Measurements from ENCODE around the gene PHLDB2. TPM values are rescaled to one million over a fixed set of nuclear protein-coding genes. Genes with fewer than 3 reads are reported as not detected.
A peak's percentile ranks its signal among the peaks of the same experiment; 100 is the strongest.
"Not testable (repeated sequence)": the region's sequence is repeated elsewhere in the genome, so short reads cannot be mapped to it uniquely, and the experiment has no call there.

The PHLDB2 gene
- 22.2 TPM for total RNA-seq

DNA sequence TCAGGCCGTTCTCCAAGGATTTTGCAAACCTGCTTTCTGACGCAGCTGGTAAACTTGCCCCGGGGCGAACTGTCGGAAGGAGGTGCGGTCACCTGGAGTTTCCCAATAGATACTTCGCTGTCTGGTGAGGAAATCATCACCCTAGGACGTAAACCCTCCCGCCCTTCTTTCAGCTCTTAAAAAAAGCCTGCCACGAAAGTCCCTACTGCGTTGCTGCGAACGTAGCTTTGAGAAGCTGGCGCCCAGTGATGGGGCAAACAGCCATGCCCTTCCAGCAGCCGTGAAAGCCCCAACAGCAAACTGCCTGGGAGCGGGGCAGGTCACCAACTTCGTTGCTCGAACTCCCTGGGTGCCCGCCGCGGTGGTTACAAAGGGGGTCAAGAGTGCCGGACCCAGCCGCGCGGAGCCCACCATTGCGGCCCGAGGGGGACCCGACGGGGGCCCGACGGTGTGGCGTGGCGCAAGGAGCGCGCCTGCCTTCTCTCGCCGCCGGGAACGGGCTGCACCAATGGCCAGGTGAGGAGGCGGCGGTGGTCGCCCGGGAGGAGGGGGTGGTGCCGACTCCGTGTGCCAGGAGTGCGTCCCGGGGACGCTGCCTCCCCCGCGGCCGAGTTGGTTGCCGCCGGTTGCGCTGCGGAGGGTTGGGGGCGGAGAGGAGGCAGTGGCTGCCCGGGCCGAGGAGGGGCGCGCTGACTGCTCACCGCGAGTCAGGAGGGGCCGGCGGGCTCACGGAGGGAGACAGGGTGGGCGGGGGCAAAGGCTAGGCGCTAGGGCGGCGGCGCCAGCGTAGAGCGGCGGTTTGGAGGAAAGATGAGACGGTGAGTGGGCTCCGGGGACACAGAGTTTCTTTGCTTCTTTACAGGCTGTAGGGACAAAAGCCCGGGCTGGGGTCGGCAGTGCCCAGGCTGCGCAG, at the start of gene PHLDB2:
Gene PHLDB2 (plus strand): TSS at position 205 of the 913 bp plus-strand sequence. CDS start 24,813 bp downstream, outside the sequence.
- ATAC-seq, result peak; percentile 78

DNA sequence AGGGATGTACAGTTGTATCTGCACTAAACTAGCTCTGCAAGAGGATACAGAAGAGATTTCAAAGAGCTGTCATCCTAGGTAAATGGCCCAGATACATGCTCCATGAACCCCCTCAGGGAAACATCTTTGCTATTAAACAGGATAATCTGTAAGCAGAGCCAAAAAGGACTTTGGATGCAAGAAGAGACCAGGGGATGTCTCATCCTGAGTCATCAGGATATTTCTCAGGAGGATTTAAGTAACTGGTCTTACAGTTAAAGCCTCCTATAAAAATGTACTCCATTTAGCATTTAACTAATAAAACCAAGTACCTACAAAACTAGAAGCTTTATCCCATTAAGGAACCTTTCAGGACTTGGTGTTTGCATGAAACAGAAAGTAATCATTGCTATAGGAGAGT, 48.2 kb upstream of the PHLDB2 start:
- peak; percentile 78 for ATAC-seq

DNA sequence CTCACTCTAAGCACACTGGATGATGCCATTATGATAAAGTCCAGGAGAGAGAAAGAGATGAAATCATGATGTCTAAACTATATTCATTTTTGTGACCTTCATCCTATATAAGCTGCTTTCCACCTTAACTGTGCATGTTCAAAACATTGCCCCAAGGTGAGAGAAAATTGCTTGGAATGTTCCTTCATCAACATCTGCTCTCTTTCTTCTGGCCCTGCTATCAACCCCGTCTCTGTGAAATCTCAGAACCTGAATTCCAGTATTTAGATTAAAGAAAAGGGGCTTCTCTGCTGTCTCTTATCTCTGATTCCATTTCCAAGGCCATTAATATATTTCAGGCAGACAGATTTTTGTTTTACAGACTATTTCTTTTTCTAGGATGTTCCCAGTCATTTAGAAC, 47.3 kb upstream of the PHLDB2 start:
- no peak for ATAC-seq

DNA sequence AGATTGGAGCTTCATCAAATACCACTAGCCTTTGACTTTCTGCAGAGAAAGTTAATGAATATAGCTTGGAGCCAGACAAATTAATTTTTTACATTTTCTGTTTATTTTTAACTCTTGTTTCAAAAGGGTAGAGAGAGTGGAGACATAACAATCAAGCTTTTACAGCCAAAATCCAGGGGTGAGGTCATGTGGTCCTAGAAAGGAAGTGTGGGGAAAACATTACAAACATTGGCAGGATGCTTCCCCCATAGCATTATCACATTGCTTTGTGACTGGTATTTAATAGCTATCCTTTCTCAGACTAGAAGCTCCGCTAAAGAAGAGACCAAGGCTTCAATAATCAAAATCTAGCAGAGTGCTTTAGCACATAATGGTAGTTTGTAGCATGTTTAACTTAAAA, 46.4 kb upstream of the PHLDB2 start:
- no peak for ATAC-seq

DNA sequence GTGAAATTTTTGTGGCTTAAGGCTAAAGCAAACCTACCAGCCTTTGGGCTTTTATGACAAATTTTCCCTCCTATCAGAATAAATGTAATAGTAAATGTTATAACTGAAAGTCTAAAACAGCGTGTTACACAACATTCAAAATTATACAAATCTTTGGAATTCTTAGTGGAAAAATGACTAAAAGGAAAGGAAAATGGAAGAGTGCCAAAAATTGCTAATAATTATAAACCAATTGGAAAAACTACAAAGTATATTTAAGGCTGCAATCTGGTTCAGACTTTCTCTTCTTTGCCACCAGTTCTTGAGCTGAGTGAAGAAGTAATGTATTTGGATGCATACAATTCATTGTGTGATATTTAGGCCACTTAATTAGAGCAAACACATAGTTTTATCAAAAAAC, 45.6 kb upstream of the PHLDB2 start:
- ATAC-seq, result no peak

DNA sequence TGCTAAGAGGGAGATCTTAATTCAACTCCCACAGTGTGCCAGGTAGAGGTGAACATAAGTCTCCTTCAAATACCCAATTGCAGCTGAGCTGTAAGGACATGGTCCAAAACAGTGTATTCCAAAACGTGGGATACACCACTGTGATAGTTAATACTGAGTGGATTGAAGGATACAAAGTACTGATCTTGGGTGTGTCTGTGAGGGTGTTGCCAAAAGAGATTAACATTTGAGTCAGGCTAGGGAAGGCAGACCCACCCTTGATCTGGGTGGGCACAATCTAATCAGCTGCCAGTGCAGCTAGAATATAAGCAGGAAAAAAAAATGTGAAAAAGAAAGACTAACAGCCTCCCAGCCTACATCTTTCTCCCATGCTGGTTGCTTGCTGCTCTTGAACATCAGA, 45.1 kb upstream of the PHLDB2 start:
- no peak for ATAC-seq

DNA sequence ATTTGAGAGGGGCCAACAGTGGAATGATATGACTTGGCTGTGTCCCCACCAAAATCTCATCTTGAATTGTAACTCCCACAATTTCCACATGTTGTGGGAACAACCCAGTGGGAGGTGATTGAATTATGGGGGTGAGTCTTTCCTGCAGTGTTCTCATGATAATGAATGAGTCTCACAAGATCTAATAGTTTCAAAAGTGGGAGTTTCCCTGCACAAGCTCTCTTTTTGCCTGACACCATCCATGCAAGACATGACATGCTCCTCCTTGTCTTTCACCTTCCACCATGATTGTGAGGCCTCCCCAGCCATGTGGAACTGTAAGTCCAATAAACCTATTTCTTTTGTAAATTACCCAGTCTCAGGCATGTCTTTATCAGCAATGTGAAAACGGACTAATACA, 42.3 kb upstream of the PHLDB2 start:
- not testable (repeated sequence) for ATAC-seq

DNA sequence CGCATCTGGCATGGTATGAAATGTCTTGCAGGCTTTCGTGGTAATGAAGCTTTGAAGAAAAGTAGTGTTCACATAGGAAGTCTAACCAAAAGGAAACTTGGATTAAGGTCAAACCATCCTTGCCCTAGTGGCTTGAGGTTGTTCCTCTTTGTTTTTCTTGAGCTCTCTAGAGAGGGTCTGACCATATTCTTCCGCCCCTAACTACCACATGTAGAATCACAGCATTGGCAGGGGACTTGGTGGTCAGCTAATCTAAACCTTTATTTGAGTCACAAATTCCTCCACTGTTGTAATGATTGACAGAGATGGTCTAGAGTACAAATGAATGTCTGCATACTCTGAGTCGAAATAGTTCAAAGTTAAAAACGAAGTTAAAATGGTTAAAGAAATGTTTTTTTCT, 39.1 kb upstream of the PHLDB2 start:
- ATAC-seq, result no peak

DNA sequence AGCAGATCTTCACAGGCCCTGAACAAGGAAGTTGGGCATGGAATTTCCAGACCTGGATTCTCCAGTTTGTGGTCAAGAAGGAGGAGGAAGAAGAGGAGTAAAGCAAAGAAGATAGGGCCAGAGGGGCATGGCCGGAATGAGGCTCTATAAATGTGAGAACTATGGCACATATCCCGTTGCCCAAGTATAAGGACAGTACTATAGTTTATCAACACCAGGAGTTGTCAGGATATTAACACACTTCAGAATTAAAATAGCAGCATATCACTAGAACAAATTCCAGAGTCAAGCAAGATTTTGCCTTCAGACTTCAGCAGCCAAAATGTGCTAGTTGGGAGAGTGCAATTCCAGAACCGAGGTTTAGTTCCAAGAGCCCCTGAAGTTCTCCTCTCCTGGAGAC, 38.4 kb upstream of the PHLDB2 start:
- no peak for ATAC-seq

DNA sequence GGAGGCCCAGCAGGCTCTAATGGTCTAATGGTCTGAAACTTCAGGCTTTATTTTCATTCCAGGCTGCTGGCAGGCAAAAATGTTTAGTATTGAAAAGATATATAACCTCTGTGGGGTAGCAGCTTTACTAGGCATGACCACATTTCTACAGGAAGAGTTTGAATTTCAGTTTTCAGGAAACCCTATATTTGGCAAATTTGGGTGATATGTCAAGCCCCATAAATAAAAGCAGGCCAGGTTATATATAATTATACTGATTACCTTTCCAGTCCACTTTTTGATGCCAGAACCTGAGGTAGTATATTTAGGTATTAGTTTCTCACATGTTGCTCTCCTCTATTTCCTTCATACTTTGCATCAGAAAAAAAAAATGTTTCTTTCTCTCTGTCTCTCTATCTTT, 37.2 kb upstream of the PHLDB2 start:
- no peak for ATAC-seq

DNA sequence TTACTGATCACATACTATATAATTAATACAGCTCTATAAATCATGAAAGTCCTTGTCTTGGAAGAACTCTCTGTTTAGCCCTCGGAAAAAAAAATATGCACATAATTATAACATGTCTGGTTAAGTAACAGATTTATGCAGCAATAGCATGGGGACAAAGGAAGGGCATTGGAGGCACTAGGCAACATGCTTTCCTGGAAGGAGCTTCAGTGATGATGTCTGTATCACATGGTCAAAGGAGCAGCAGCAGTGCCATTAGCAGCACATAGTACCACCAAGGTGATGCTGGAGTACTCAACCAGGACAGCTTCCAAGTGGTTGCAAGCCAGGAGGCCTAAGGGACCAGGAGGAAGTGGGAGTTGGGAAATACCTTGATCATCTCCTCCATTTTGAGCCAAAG, 36.3 kb upstream of the PHLDB2 start:
- no peak for ATAC-seq

DNA sequence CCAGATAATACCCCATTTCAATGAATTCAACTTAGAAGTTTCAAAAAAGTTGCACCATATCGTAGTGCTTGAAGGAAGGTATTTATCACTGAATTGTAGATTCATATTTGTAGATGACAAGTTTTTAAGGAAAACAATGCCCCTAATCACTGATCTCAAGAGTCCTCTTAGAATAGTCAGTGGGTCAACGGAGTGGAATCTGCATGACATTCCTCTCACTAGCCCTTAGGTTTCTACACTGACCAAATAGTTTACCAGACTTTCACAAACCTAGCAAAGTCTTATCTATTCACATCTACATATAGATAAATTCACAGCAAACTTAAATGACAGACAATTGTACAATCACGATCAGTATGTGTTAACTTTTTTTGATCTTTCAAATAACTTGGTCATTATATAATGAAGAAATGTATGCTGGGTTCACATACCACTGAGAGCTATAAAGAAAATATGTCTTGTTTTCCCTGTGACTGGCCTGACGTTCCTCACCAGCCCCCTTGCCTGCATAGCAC, 35.7 kb upstream of the PHLDB2 start:
- ATAC-seq, result no peak

DNA sequence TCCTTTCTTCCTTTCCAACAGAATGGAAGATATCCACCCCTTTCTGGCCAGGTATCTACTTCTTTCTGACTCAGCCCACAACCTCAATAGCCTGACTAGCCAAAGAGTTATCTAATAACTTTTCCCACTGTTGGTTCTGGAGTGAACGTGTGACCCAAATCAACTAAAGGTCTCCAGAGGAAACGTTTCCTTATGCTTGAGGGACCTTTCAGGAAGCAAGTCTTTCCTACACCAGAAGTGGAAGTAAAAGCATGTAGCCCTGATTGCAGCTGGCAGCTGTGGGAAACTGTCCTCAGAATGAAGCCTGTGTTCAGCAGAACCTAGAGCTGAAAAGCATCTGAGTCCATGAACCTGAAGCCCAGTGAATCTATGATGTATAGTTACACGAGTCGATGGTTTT, 34.7 kb upstream of the PHLDB2 start:
- ATAC-seq, result no peak

DNA sequence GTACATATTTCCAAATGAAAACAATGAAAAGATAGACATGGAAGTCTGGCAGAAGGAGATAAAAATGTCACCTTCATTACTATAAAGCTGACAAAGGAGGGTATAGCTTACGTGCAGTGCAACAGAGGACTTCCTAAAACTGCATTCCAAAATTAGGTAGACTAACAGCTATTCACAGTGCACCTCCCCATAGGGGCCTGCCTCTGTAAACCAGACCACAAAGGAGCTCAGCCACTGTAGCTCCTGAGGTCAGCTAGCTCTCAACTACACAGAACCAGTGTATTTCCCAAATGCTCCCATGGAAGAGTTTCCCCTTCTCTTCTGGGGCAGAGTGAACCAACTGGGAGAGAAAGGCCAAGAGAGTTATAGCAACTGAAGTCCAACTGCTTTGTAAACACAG, 31.2 kb upstream of the PHLDB2 start:
- ATAC-seq, result no peak

DNA sequence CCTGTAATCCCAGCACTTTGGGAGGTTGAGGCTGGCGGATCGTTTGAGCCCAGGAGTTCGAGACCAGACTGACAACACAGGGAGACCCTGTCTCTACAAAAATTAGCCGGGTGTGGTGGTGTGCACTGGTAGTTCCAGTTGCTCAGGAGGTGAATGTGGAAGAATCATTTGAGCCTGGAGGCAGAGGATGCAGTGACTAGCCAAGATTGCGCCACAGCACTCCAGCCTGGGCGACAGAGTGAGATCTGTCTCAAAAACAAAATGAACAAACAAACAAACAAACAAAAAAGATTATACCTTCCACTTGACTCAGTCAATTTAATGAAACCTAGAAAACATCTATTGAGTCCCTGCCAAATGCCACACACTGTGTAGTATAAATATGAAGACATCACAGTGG, 30.5 kb upstream of the PHLDB2 start:
- no peak for ATAC-seq

DNA sequence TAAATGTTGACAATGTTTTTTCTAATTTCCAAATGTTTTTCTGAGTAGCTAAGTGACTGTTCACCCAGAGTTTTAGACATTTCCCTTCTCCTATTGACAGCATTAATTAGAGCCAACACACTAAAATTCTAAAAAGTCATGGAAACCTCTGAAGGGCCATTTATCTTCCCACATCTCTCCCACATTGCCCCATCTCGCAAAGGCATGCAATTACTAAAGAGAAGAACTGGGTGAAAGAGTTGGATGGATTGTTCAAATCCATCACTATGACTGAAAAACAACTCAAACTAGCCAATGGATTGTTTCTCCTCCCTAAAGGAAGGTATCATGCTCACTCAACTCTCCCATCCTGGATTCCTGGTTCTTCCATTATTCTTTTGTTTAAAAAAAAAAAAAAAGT, 30.0 kb upstream of the PHLDB2 start:
- ATAC-seq, result no peak

DNA sequence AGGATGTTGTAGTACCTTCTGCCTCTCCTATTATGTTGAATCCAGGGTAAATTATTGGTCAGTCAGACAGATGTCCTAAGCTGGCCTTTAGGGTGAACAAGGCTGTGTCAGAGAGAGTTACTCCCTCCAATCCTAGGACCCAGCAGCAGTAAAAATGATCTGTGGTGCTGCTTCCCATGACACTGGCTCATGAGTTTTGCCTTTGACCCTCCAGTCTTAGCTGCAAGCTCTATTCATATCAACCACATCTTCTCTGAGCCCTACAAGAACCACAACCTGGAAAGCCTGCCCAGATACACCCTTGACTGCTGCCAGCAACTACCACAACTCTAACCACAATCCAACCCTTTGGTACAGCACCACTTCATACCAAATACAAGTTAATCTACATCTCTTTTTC, 27.2 kb upstream of the PHLDB2 start:
- ATAC-seq, result no peak

DNA sequence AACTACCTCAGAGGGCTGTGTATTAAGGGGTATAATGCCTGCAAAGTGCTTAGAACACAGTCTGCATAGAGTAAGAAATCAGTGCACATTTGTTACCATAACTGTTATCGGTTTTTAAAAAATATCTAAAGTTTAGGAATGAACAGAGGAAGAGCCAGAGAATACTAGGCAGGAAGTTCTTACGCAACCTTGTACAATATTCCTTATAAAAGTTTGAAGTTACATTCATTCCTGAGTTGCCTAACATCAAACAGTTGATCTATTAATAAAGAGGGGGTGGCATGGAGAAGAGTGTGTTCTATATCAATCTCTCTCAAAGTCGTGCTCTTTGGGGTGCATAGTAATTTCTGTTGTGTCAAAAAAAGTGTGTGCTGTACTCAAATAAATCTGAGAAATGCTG, 22.0 kb upstream of the PHLDB2 start:
- no peak for ATAC-seq

DNA sequence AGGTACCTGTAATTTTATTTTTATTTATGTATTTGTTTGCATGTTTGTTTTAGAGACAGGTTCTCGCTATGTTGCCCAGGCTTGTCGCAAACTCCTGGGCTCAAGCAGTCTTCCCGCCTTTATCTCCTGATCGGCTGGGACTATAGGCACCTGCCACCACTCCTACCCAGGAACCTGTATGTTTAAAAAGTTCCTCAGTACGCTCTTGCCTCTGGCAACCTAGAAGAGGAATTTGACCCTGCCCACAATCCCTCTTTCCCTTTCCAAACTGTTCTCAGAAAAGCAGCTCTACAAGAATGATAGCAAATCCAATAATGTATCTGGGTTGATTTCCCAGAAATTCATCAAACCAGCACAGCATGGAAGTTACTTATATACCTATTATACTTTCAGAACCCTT, 20.9 kb upstream of the PHLDB2 start:
- no peak for ATAC-seq

DNA sequence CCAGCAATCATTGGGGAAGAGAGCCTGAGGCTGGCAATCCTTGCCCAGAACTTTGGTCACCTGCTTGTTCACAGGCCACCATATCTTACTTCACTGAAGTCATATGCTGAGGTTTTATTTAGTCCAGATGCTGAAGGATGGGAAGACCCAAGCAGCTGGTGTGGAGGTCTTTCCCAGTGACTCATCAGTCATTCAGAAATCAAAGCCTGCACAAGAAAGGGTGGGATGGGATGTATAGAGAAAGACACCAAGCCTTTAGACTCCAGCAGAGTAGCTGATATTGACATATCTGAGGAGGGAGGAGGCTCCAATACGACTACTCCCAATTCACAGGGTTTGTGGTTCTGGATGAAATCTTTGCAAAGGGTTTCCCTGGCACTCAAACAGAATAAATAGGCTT, 13.0 kb upstream of the PHLDB2 start:
- ATAC-seq, result no peak

DNA sequence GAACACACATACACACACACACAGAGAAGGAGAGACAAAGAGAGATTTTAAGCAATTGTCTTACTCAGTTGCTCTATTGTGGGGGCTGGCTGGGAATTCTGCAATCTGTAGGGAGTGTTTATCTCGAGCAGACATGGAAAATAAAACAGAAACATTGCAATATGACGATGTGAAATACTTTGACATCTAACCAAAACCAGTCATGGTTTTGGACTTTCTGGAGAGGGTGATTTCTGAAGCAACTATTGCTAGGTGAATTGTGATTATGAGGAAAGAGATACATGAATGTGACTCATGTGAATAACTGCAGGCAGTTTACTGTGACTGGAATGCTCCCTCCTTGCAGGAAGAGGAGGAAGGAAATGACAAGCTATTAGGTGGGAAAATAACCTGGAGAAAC, 12.3 kb upstream of the PHLDB2 start:
- ATAC-seq, result peak; percentile 81

DNA sequence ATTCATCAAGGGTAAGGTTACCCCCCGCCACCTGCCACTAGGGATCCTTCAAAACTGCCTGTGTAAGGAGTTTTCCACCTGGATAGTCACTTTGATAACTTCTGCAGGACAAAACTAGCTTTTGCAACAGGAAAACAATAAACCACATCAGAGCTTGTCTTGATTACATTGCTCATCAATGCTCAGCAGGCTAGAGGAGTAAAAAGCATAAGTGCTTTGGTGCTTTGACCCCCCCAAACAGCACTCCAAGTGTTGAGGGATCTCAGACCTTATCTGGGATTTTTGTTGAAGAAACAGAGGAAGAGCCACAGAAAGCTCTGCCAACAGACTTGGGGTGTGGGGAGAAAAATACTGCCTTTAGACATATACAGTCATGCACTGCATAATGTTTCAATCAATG, 10.8 kb upstream of the PHLDB2 start:
- ATAC-seq, result no peak

DNA sequence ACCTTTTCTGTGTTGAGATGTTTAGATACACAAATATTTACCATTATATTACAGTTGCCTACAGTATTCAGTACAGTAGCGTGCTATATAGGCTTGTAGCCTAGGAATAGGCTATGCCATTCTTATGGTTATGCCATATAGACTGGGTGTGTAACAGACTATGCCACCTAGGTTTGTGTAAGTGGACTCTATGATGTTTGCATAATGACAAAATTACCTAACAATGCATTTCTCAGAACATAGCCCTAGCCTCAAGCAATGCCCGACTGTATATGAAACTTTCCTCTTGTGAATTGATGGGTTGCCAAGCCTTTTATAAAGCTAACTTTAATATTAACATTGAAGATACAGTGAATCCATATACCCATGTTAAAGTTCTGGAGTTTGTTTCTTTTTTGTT, 10.3 kb upstream of the PHLDB2 start:
- peak; percentile 65 for ATAC-seq

DNA sequence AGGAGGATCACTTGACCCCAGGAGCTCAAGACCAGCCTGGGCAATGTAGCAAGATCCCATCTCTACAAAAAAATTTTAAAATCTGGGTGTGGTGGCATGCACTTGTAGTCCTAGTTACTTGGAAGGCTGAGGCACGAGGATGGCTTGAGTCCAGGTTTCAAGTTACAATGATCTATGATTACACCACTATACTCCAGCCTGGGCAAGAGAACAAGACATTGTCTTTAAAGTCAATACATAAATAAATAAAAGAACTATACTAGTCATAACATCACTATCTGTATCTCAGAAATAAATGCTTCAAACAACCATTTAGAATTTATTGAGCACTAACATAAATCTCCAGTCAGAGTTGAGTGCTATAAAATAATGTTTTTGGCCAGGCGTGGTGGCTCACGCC, 8.5 kb upstream of the PHLDB2 start:
- no peak for ATAC-seq

DNA sequence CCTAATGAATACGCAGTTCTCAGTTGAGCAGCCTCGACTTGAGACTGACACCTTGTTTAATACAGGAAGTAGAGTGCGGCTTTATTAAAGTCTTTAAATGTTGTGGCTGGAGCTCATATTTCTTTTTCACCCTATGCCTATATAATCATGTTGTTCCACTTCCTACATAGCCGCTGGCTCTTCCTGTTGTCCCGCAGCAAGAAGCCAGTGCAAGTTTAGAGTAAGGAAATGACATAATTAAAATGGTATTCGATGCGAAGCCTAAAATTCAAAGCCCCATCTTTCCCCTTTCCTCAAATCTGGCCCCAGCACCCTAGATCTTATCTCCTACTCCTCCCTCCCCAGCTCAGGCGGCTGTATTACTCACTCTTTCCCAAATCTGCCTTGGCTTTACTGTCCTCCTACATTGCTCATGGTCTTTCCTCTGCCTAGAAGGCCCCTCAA, 7.5 kb upstream of the PHLDB2 start:
- ATAC-seq, result no peak

Data from esophagus mucosa (tissue), 1 donor.